ENCODE results near the gene IFI44. TPM values are rescaled to one million over a fixed set of nuclear protein-coding genes. Genes with fewer than 3 reads are reported as not detected.

IFI44 gene
- total and polyA plus RNA-seq, 10 of the 15 experiments (the other 5 are each of a cell fraction or from before 2014, with no cell fraction given), result 37.7 to 272 (median 90.9) TPM

GRCh38 chr1:78683079-78683478 lies 33.4 kb downstream of the IFI44 start:
- Histone ChIP-seq H3K4me2 (ENCODE audit: control insufficient read depth, insufficient read depth) (no peak overlapping the region), H2AFZ (ENCODE audit: control insufficient read depth, low read depth, low read length) (no peak overlapping the region), H4K20me1 (ENCODE audit: control insufficient read depth, insufficient read depth) (no peaks in the 10 kb centered on the region), H3K79me2 (ENCODE audit: control insufficient read depth, insufficient read depth, low read length) (no peaks in the 10 kb centered on the region), H3K27ac (ENCODE audit: control insufficient read depth, insufficient read depth) (no peak overlapping the region), H3K9me3 (replicated peaks; ENCODE audit: control insufficient read depth, insufficient read depth, low read length) (no peaks in the 10 kb centered on the region; the same call in 2 of the 3 replicates), H3K27me3 (replicated peaks in 1 of 2; ENCODE audit: control insufficient read depth in 2 of 2, insufficient read depth in 2 of 2, low read length in 1 of 2) (no peaks in the 10 kb centered on the region), H3K4me1 (ENCODE audit: control insufficient read depth, insufficient read depth, low read length) (peaks cover 6% of the 10 kb centered on the region), H3K9ac (ENCODE audit: control insufficient read depth, insufficient read depth, low read length) (no peak overlapping the region), H3K4me3 (no peak overlapping the region), H3K36me3 (ENCODE audit: control insufficient read depth in 2 of 2, insufficient read depth in 2 of 2, low read length in 1 of 2) (no peaks in the 10 kb centered on the region)
- in situ Hi-C loops (cut with MboI), result no loop called here
- no peak for TF ChIP-seq ETV6 (conservative IDR thresholded peaks at IDR 0.05 in 1 of 2, IDR thresholded peaks at IDR 0.05 in 1 of 2; ENCODE audit: borderline replicate concordance in 1 of 2, low read depth in 1 of 2)
- TF ChIP-seq MYB (IDR thresholded peaks at IDR 0.05; ENCODE audit: borderline replicate concordance, low read depth, low read length), result no peak
- TF ChIP-seq CEBPZ (IDR thresholded peaks at IDR 0.05; ENCODE audit: low read depth, low read length), result no peak
- TF ChIP-seq ASH2L (IDR thresholded peaks at IDR 0.05; ENCODE audit: borderline replicate concordance, low read depth), result no peak
- TF ChIP-seq CREB1 (IDR thresholded peaks at IDR 0.05; ENCODE audit: low read depth), result no peak
- no peak for TF ChIP-seq NFIC (IDR thresholded peaks at IDR 0.05; ENCODE audit: low read depth, low read length)
- TF ChIP-seq NR2C1 (IDR thresholded peaks at IDR 0.05), result no peak
- no peak for TF ChIP-seq PML (IDR thresholded peaks at IDR 0.05; ENCODE audit: low read length)
- TF ChIP-seq GATAD2B (conservative IDR thresholded peaks at IDR 0.05; ENCODE audit: low read depth), result no peak
- TF ChIP-seq SPI1 (IDR thresholded peaks at IDR 0.05; ENCODE audit: borderline replicate concordance, insufficient read depth, low read depth, low read length), result no peak
- no peak for TF ChIP-seq EP300 (IDR thresholded peaks at IDR 0.05; ENCODE audit: borderline replicate concordance in 1 of 2, control insufficient read depth in 1 of 2, low read depth in 2 of 2, low read length in 2 of 2)
- no peak for TF ChIP-seq TARDBP (IDR thresholded peaks at IDR 0.05; ENCODE audit: borderline replicate concordance)
- FAIRE-seq (no peak), DNase-seq (ENCODE audit: low read depth, low spot score) (no peak), ATAC-seq (no peak)
- intact Hi-C loops (cut with micrococcal nuclease; ENCODE audit: unreplicated experiment), result no loop called here
- ChIA-PET CTCF (interaction anchor here (0.5 to 0.7 kb wide), 2 partner anchors 465 to 517 kb away, joined by 3 read pairs; no protein-coding TSS in a partner anchor), SMC1A (ENCODE audit: uncharacterized antibody, unreplicated experiment) (interaction anchor here (1.2 kb wide), 1 partner anchor 9 kb away, joined by 3 read pairs; no protein-coding TSS in a partner anchor), POLR2A (interaction anchor here (0.6 to 1.8 kb wide), 2 partner anchors 65 to 90 kb away, joined by 3 read pairs; no protein-coding TSS in a partner anchor), RAD21 (ENCODE audit: unreplicated experiment) (no interaction called here)
- no TSS peak for BruUV-seq (replicated peaks)
- 3% methylated on average over 2 of the region's 2 CpGs for WGBS (ENCODE audit: insufficient coverage, insufficient replicate concordance, low lambda C conversion rate, missing lambda C conversion rate)
